H1 (cell line): ENCODE data around the gene MYO5A. TPM values are rescaled to one million over a fixed set of nuclear protein-coding genes. Genes with fewer than 3 reads are reported as not detected.

ENCODE experiments used
- CTCF ChIA-PET: fragments of 300-600 bp; sonication (Branson Sonifier 250); formaldehyde crosslinking; loops from one replicate; lab custom pipeline; 2021; ENCODE audit not compliant: partially characterized antibody; lab: Charles Lee
- POLR2A ChIA-PET: fragments of 300-600 bp; sonication (Branson Sonifier 250); formaldehyde crosslinking; loops from one replicate; lab custom pipeline; 2021; ENCODE audit warnings: inconsistent platforms; ENCODE audit not compliant: partially characterized antibody; lab: Charles Lee
- DNase-seq, 2 experiments: peaks; one replicate each; pipeline versions ENCODE4 v3.0.0 to v3.0.0-alpha.2; 2010 to 2022; ENCODE audit warnings: low spot score in 2 of 2, low read depth in 1 of 2, mixed read lengths in 1 of 2
- FAIRE-seq: peaks from 2 replicates; lab custom pipeline; 2011; peaks lifted over from hg19 to GRCh38; lab: Jason Lieb, UNC
- H2AFZ ChIP-seq: 2 replicates; pipeline ENCODE4 v1.8.1; 2012; ENCODE audit warnings: low read length, inconsistent platforms
- H2AK5ac ChIP-seq: 2 replicates; pipeline ENCODE4 v1.6.1; 2013; ENCODE audit warnings: low read depth, low read length
- H2BK120ac ChIP-seq: replicated peaks from 2 replicates; pipeline ENCODE3; 2013; ENCODE audit warnings: low read depth, low read length, inconsistent platforms
- H2BK12ac ChIP-seq: 2 replicates; pipeline ENCODE4 v1.6.1; 2013; ENCODE audit warnings: low read depth, low read length
- H2BK15ac ChIP-seq: 2 replicates; pipeline ENCODE4 v1.6.1; 2013; ENCODE audit warnings: low read length
- H2BK20ac ChIP-seq: 2 replicates; pipeline ENCODE4 v1.6.1; 2013; ENCODE audit warnings: low read length
- H2BK5ac ChIP-seq: 2 replicates; pipeline ENCODE4 v1.6.1; 2013; ENCODE audit warnings: low read depth, low read length
- H3K14ac ChIP-seq: 2 replicates; pipeline ENCODE4 v1.6.1; 2013; ENCODE audit warnings: inconsistent platforms; ENCODE audit not compliant: insufficient read length
- H3K18ac ChIP-seq: 2 replicates; pipeline ENCODE4 v1.6.1; 2013; ENCODE audit warnings: low read length; ENCODE audit errors: extremely low read depth
- H3K23ac ChIP-seq: 2 replicates; pipeline ENCODE4 v1.6.1; 2013; ENCODE audit warnings: inconsistent platforms; ENCODE audit not compliant: insufficient read length
- H3K23me2 ChIP-seq: 2 replicates; pipeline ENCODE4 v1.6.1; 2013; ENCODE audit warnings: low read depth, low read length
- H3K27ac ChIP-seq: 2 replicates; pipeline ENCODE4 v1.6.1; 2011; ENCODE audit warnings: low read depth, low read length, inconsistent platforms
- H3K27me3 ChIP-seq, 4 experiments: replicated peaks in 1 of 4; 1 replicate in 1 of 4; 2 replicates in 3 of 4; pipeline versions ENCODE4 v1.6.1 to v1.8.1; 2011 to 2013; ENCODE audit warnings: low read length in 3 of 4, mild to moderate bottlenecking in 3 of 4, inconsistent platforms in 2 of 4, mixed read lengths in 2 of 4, moderate library complexity in 1 of 4; ENCODE audit not compliant: control insufficient read depth in 3 of 4, insufficient read depth in 3 of 4; ENCODE audit errors: extremely low read depth in 1 of 4
- H3K36me3 ChIP-seq, 4 experiments: 2 replicates each; pipeline versions ENCODE4 v1.6.1 to v1.8.1; 2011 to 2013; ENCODE audit warnings: mild to moderate bottlenecking in 4 of 4, low read length in 3 of 4, moderate library complexity in 2 of 4, control low read depth in 1 of 4, inconsistent platforms in 1 of 4; ENCODE audit not compliant: insufficient read depth in 4 of 4, control insufficient read depth in 2 of 4
- H3K4ac ChIP-seq: replicated peaks from 2 replicates; pipeline ENCODE3; 2013; ENCODE audit warnings: low read length, low read depth, mixed read lengths, inconsistent platforms; ENCODE audit not compliant: insufficient read length
- H3K4me1 ChIP-seq, 4 experiments: replicated peaks in 1 of 4; 1 replicate in 1 of 4; 2 replicates in 3 of 4; pipeline versions ENCODE4 v1.6.1 to v1.8.1; 2011 to 2013; ENCODE audit warnings: low read length in 3 of 4, inconsistent platforms in 2 of 4, mixed read lengths in 1 of 4; ENCODE audit not compliant: insufficient read depth in 4 of 4, control insufficient read depth in 3 of 4
- H3K4me2 ChIP-seq, 2 experiments: 2 replicates each; pipeline versions ENCODE4 v1.6.1 to v1.8.1; 2011 to 2013; ENCODE audit warnings: low read depth in 2 of 2, low read length in 2 of 2, control low read depth in 1 of 2, inconsistent platforms in 1 of 2, mild to moderate bottlenecking in 1 of 2; ENCODE audit not compliant: insufficient read depth in 1 of 2
- H3K4me3 ChIP-seq, 4 experiments: fragments of 200-600, 300-600 bp in 1 of 4; sonication (generic), shearing (Covaris generic), sonication (Bioruptor Twin) in 1 of 4; 2 replicates each; pipeline versions ENCODE4 v1.5.1 to v1.8.1; 2011 to 2016; ENCODE audit warnings: low read length in 4 of 4, low read depth in 3 of 4, control low read depth in 2 of 4, inconsistent platforms in 2 of 4, mild to moderate bottlenecking in 2 of 4, mixed read lengths in 1 of 4, moderate library complexity in 1 of 4; ENCODE audit not compliant: insufficient read depth in 2 of 4; ENCODE audit errors: extremely low read depth in 1 of 4
- H3K56ac ChIP-seq: replicated peaks from 2 replicates; pipeline ENCODE3; 2013; ENCODE audit warnings: low read depth, mild to moderate bottlenecking, mixed read lengths, low read length, inconsistent platforms; ENCODE audit not compliant: insufficient read length
- H3K79me1 ChIP-seq: 2 replicates; pipeline ENCODE4 v1.6.1; 2013; ENCODE audit warnings: low read depth, low read length, control low read depth
- H3K79me2 ChIP-seq, 2 experiments: 2 replicates each; pipeline versions ENCODE4 v1.6.1 to v1.8.1; 2012 to 2013; ENCODE audit warnings: low read length in 2 of 2, mild to moderate bottlenecking in 2 of 2, inconsistent platforms in 1 of 2; ENCODE audit not compliant: insufficient read depth in 2 of 2, control insufficient read depth in 1 of 2
- H3K9ac ChIP-seq, 4 experiments: replicated peaks in 1 of 4; 1 replicate in 1 of 4; 2 replicates in 3 of 4; pipeline versions ENCODE4 v1.6.1 to v1.8.1; 2011 to 2013; ENCODE audit warnings: low read depth in 3 of 4, low read length in 3 of 4, control low read depth in 2 of 4, mild to moderate bottlenecking in 2 of 4, moderate library complexity in 2 of 4, inconsistent platforms in 1 of 4; ENCODE audit errors: extremely low read depth in 1 of 4
- H3K9me3 ChIP-seq, 2 experiments: 2 replicates each; pipeline versions ENCODE4 v1.6.1 to v1.8.1; 2012 to 2013; ENCODE audit warnings: mild to moderate bottlenecking in 2 of 2, moderate library complexity in 2 of 2, control low read depth in 1 of 2, inconsistent platforms in 1 of 2, low read depth in 1 of 2, low read length in 1 of 2, mixed read lengths in 1 of 2; ENCODE audit not compliant: insufficient read depth in 2 of 2
- H4K20me1 ChIP-seq, 2 experiments: replicated peaks in 1 of 2; 2 replicates each; pipeline versions ENCODE3 to v1.8.1; 2011 to 2013; ENCODE audit warnings: inconsistent platforms in 2 of 2, low read length in 2 of 2, mild to moderate bottlenecking in 1 of 2; ENCODE audit not compliant: insufficient read depth in 2 of 2, control insufficient read depth in 1 of 2
- H4K5ac ChIP-seq: 2 replicates; pipeline ENCODE4 v1.6.1; 2013; ENCODE audit warnings: low read length, low read depth, mixed read lengths, inconsistent platforms; ENCODE audit not compliant: insufficient read length
- H4K8ac ChIP-seq: 2 replicates; pipeline ENCODE4 v1.8.0; 2013; ENCODE audit warnings: mild to moderate bottlenecking, moderate library complexity, low read length, inconsistent platforms; ENCODE audit not compliant: insufficient read depth; ENCODE audit errors: extremely low read depth
- H4K91ac ChIP-seq: replicated peaks from 2 replicates; pipeline ENCODE3; 2013; ENCODE audit warnings: low read length, mixed read lengths, inconsistent platforms; ENCODE audit not compliant: insufficient read length
- ASH2L ChIP-seq: fragments of 200-600, 300-600 bp; sonication (generic); IDR thresholded peaks from one replicate; pipeline ENCODE4 v1.7.1; 2017; ENCODE audit warnings: low read length
- BCL11A ChIP-seq, 2 experiments: IDR thresholded peaks; one replicate each; pipeline ENCODE4 v1.6.1; 2011; ENCODE audit warnings: low read depth in 2 of 2, low read length in 2 of 2, mild to moderate bottlenecking in 2 of 2
- CHD1 ChIP-seq: IDR thresholded peaks from 2 replicates; pipeline ENCODE4 v1.6.1; 2012; ENCODE audit warnings: low read depth, low read length, improper control_type of control experiment
- CREB1 ChIP-seq: IDR thresholded peaks from 2 replicates; pipeline ENCODE4 v1.6.1; 2012; ENCODE audit warnings: inconsistent platforms
- CTBP2 ChIP-seq: IDR thresholded peaks from 2 replicates; pipeline ENCODE4 v1.7.0; 2011; ENCODE audit warnings: borderline replicate concordance, mild to moderate bottlenecking, moderate library complexity, mixed read lengths, low read length; ENCODE audit not compliant: insufficient read depth, insufficient read length
- FOSL1 ChIP-seq: IDR thresholded peaks from 2 replicates; pipeline ENCODE4 v1.6.1; 2011; ENCODE audit warnings: mild to moderate bottlenecking, low read depth, low read length, moderate library complexity; ENCODE audit not compliant: insufficient read depth
- JUN ChIP-seq: IDR thresholded peaks from 2 replicates; pipeline ENCODE4 v1.6.1; 2011; ENCODE audit warnings: low read depth, mild to moderate bottlenecking, improper control_type of control experiment, low read length
- KDM4A ChIP-seq: IDR thresholded peaks from one replicate; pipeline ENCODE4 v1.7.1; 2012; ENCODE audit warnings: low read depth, mild to moderate bottlenecking, moderate library complexity, low read length, inconsistent platforms; ENCODE audit not compliant: severe bottlenecking
- RAD21 ChIP-seq, 2 experiments: IDR thresholded peaks in 1 of 2; conservative IDR thresholded peaks in 1 of 2; 2 replicates each; pipeline ENCODE4 v1.6.1; 2011; ENCODE audit warnings: low read depth in 2 of 2, low read length in 2 of 2, improper control_type of control experiment in 1 of 2, inconsistent platforms in 1 of 2, mild to moderate bottlenecking in 1 of 2, moderate library complexity in 1 of 2
- RFX5 ChIP-seq: IDR thresholded peaks from 2 replicates; pipeline ENCODE4 v1.6.1; 2011; ENCODE audit warnings: low read depth, low read length, improper control_type of control experiment, borderline replicate concordance
- RXRA ChIP-seq: IDR thresholded peaks from 2 replicates; pipeline ENCODE4 v1.6.1; 2011; ENCODE audit warnings: low read depth, mild to moderate bottlenecking, low read length, moderate library complexity; ENCODE audit not compliant: insufficient read depth
- SIN3A ChIP-seq, 2 experiments: IDR thresholded peaks in 1 of 2; conservative IDR thresholded peaks in 1 of 2; 2 replicates each; pipeline ENCODE4 v1.6.1; 2011 to 2012; ENCODE audit warnings: low read length in 2 of 2, improper control_type of control experiment in 1 of 2, low read depth in 1 of 2, mild to moderate bottlenecking in 1 of 2
- SP1 ChIP-seq: IDR thresholded peaks from 2 replicates; pipeline ENCODE4 v1.6.1; 2011; ENCODE audit warnings: low read depth, low read length
- TAF7 ChIP-seq: optimal IDR thresholded peaks from 2 replicates; pipeline ENCODE3; 2011; ENCODE audit warnings: low read depth, mild to moderate bottlenecking, inconsistent platforms, low read length, moderate library complexity, borderline replicate concordance
- WGBS, 2 experiments: shearing (Covaris generic) in 1 of 2; methylation state at CpG; one replicate each; pipeline versions ENCODE4 v1.1.6 to v1.1.7; 2013 to 2015; ENCODE audit warnings: low lambda C conversion rate in 2 of 2, mixed read lengths in 2 of 2, inconsistent platforms in 1 of 2, low coverage in 1 of 2, missing lambda C conversion rate in 1 of 2; ENCODE audit not compliant: insufficient replicate concordance in 2 of 2, insufficient coverage in 1 of 2, insufficient read length in 1 of 2; ENCODE audit errors: extremely low coverage in 1 of 2, missing lambda C conversion rate in 1 of 2; 5-methylcytosine and 5-hydroxymethylcytosine counted together
- polyA plus RNA-seq, 7 experiments: library from polyadenylated mRNA; depleted of rRNA in 3 of 7; stranded (reverse) in 5 of 7; unstranded in 2 of 7; fragments of >200 nt in 5 of 7; fragments of 200-250 nt in 2 of 7; gene quantifications; 1 replicate in 5 of 7; 2 replicates in 1 of 7; 4 replicates in 1 of 7; pipeline versions ENCODE4 v1.2.1 to v1.2.3, GENCODE V29; 2011 to 2013; ENCODE audit warnings: missing spikeins in 2 of 7, mixed read lengths in 2 of 7
- total RNA-seq: library from RNA; stranded (reverse); fragmentation: NEBNext Ultra II Directional; extraction: Animal tissue kit (Norgen Biotek cat#: 25700); gene quantifications from 2 replicates; pipeline ENCODE4 v1.2.1, GENCODE V29; 2021

MYO5A gene
- total and polyA plus RNA-seq, 2 of the 8 experiments (the other 6 are each of a cell fraction or from before 2014, with no cell fraction given), result 11.4 to 24.7 TPM

- H3K36me3 ChIP-seq, result peaks cover 2 to 15% (median 6%) of the 10 kb centered on the region in 4 experiments; a peak in 5 of 8 replicates
- H3K79me1 ChIP-seq, result no peaks in the 10 kb centered on the region
- ChIA-PET POLR2A (no interaction called here), CTCF (interaction anchor here (0.7 kb wide), 2 partner anchors 27 to 61 kb away, joined by 3 read pairs; no protein-coding TSS in a partner anchor)
- H3K14ac ChIP-seq, result no peak overlapping the region
- H4K8ac ChIP-seq, result no peak overlapping the region
- no peak overlapping the region for H2BK5ac ChIP-seq
- H4K5ac ChIP-seq, result no peak overlapping the region
- no peak overlapping the region for H3K27ac ChIP-seq
- WGBS, 2 experiments, result 95% methylated on average over 3 of the region's 3 CpGs; no CpG with 5 or more reads in 1 of the 2 experiments
- H3K23ac ChIP-seq, result no peak overlapping the region
- H4K20me1 ChIP-seq, result no peaks in the 10 kb centered on the region
- H3K18ac ChIP-seq, result no peak overlapping the region
- DNase-seq (no peak), FAIRE-seq (no peak)
- no peak overlapping the region for H2AK5ac ChIP-seq
- H3K4ac ChIP-seq, result no peak overlapping the region
- no peak overlapping the region for H3K9ac ChIP-seq
- peaks cover 0 to 21% of the 10 kb centered on the region in 2 experiments; a peak in 2 of 4 replicates for H3K79me2 ChIP-seq
- H3K4me1 ChIP-seq, result peaks cover 0 to 5% (median 0%) of the 10 kb centered on the region in 4 experiments; a peak in 1 of 7 replicates
- H2BK12ac ChIP-seq, result no peak overlapping the region
- no peak overlapping the region for H3K56ac ChIP-seq
- no peak overlapping the region for H2BK120ac ChIP-seq
- no peak overlapping the region for H3K4me3 ChIP-seq
- H4K91ac ChIP-seq, result no peak overlapping the region
- no peak overlapping the region for H2BK20ac ChIP-seq
- no peaks in the 10 kb centered on the region for H3K23me2 ChIP-seq
- no peak overlapping the region for H3K4me2 ChIP-seq
- peaks cover 4 to 8% of the 10 kb centered on the region in 2 experiments; a peak in 2 of 4 replicates for H3K9me3 ChIP-seq
- no peak overlapping the region for H2AFZ ChIP-seq
- H2BK15ac ChIP-seq, result no peak overlapping the region
- no peaks in the 10 kb centered on the region for H3K27me3 ChIP-seq
- TF ChIP-seq TAF7 (no peak), KDM4A (no peak), RFX5 (no peak), RXRA (no peak), CHD1 (no peak), SIN3A (conservative IDR thresholded peaks at IDR 0.05 in 1 of 2, IDR thresholded peaks at IDR 0.05 in 1 of 2; ENCODE audit: low read depth in 1 of 2, low read length in 2 of 2) (no peak), JUN (no peak), FOSL1 (no peak), BCL11A (IDR thresholded peaks at IDR 0.05; ENCODE audit: low read depth in 2 of 2, low read length in 2 of 2) (no peak), ASH2L (no peak), CTBP2 (no peak), SP1 (no peak), CREB1 (no peak), RAD21 (IDR thresholded peaks at IDR 0.05 in 1 of 2, conservative IDR thresholded peaks at IDR 0.05 in 1 of 2; ENCODE audit: low read depth in 2 of 2, low read length in 2 of 2) (no peak)
These were observed 244.5 kb downstream of the MYO5A start for GRCh38 chr15:52284164-52284563.
